K562 (cell line): ENCODE data around the gene SLC25A18. TPM values are rescaled to one million over a fixed set of nuclear protein-coding genes. Genes with fewer than 3 reads are reported as not detected.
A peak's percentile ranks its signal among the peaks of the same experiment; 100 is the strongest.

Source experiments
- AFF1 ChIP-seq, 2 experiments: fragments of 450-650 bp; IDR thresholded peaks; 2 replicates each; pipeline ENCODE4 v1.6.1; 2018; ENCODE audit warnings: mild to moderate bottlenecking in 2 of 2, low read depth in 1 of 2; ENCODE audit not compliant: partially characterized antibody in 2 of 2
- AFF4 ChIP-seq: sonication (generic); formaldehyde crosslinking; IDR thresholded peaks from 2 replicates; pipeline ENCODE4 v1.8.0; 2023; ENCODE audit warnings: mild to moderate bottlenecking, missing genetic modification reagents
- ERF ChIP-seq: fragments of 450-650 bp; formaldehyde crosslinking; IDR thresholded peaks from 2 replicates; pipeline ENCODE4 v1.4.0; 2020; ENCODE audit warnings: mild to moderate bottlenecking, mixed read lengths
- EWSR1 ChIP-seq: fragments of 450-650 bp; IDR thresholded peaks from 2 replicates; pipeline ENCODE4 v1.6.1; 2018; ENCODE audit warnings: borderline replicate concordance, mild to moderate bottlenecking, low read depth, moderate library complexity; ENCODE audit not compliant: partially characterized antibody
- KDM4B ChIP-seq, 2 experiments: fragments of 450-650 bp in 1 of 2; sonication (generic) in 1 of 2; IDR thresholded peaks; 2 replicates each; pipeline ENCODE4 v1.6.1; 2016 to 2017; ENCODE audit warnings: borderline replicate concordance in 2 of 2, antibody characterized with exemption in 1 of 2, low read depth in 1 of 2, mild to moderate bottlenecking in 1 of 2
- MAFG ChIP-seq: fragments of 450-650 bp; conservative IDR thresholded peaks from 2 replicates; pipeline ENCODE4 v1.6.1; 2016; ENCODE audit warnings: missing genetic modification characterization, missing compliant biosample characterization
- MEF2A ChIP-seq: IDR thresholded peaks from 2 replicates; pipeline ENCODE4 v1.6.1; 2011; ENCODE audit warnings: low read depth, mild to moderate bottlenecking, low read length, moderate library complexity; ENCODE audit not compliant: control insufficient read depth
- MLX ChIP-seq, 2 experiments: fragments of 450-650 bp in 1 of 2; sonication (generic) in 1 of 2; formaldehyde crosslinking; conservative IDR thresholded peaks; 2 replicates each; pipeline versions ENCODE4 v1.4.0 to v1.8.1; 2020 to 2022; ENCODE audit warnings: mild to moderate bottlenecking in 1 of 2, missing genetic modification reagents in 1 of 2
- MXD1 ChIP-seq: fragments of 250-450 bp; sonication (Bioruptor Pico); IDR thresholded peaks from 2 replicates; pipeline ENCODE4 v1.8.0; 2021; ENCODE audit warnings: borderline replicate concordance, mild to moderate bottlenecking, moderate library complexity; ENCODE audit not compliant: poor library complexity, severe bottlenecking
- NCOA1 ChIP-seq: fragments of 450-650 bp; IDR thresholded peaks from 2 replicates; pipeline ENCODE4 v1.6.1; 2016; ENCODE audit warnings: low read depth
- PATZ1 ChIP-seq: fragments of 250-450 bp; sonication (Bioruptor Pico); IDR thresholded peaks from 2 replicates; pipeline ENCODE4 v1.5.0; 2020; ENCODE audit warnings: mild to moderate bottlenecking, borderline replicate concordance
- PHB2 ChIP-seq: fragments of 450-650 bp; IDR thresholded peaks from 2 replicates; pipeline ENCODE4 v1.6.1; 2017; ENCODE audit warnings: low read depth
- PRPF4 ChIP-seq: fragments of 200-400 bp; formaldehyde crosslinking; IDR thresholded peaks from one replicate; pipeline ENCODE4 v1.6.1; 2017; ENCODE audit warnings: low read length, low read depth, mild to moderate bottlenecking; ENCODE audit not compliant: insufficient read depth, poor library complexity, severe bottlenecking
- SMAD1 ChIP-seq: fragments of 150-350 bp; IDR thresholded peaks from 2 replicates; pipeline ENCODE4 v1.6.1; 2014; ENCODE audit warnings: low read length, low read depth; ENCODE audit not compliant: partially characterized antibody
- ZBED1 ChIP-seq: IDR thresholded peaks from 2 replicates; pipeline ENCODE4 v1.6.1; 2014
- ZBTB1 ChIP-seq: sonication (generic); formaldehyde crosslinking; IDR thresholded peaks from 2 replicates; pipeline ENCODE4 v1.8.1; 2023; ENCODE audit warnings: missing genetic modification reagents, low read depth, mild to moderate bottlenecking, borderline replicate concordance
- polyA plus RNA-seq, 8 experiments: library from polyadenylated mRNA; depleted of rRNA in 4 of 8; stranded (reverse) in 5 of 8; unstranded in 3 of 8; fragments of >200 nt; fragmentation: Nextera tagmentation in 2 of 8; fragmentation: Illumina TruSeq in 1 of 8; extraction: Ambion mirVana in 2 of 8; extraction: Trizol in 1 of 8; gene quantifications; 2 replicates each; pipeline versions ENCODE4 v1.2.1 to v1.2.3, GENCODE V29; 2011 to 2014; ENCODE audit warnings: inconsistent platforms in 1 of 8, missing spikeins in 1 of 8
- total RNA-seq, 7 experiments: library from RNA; depleted of rRNA in 6 of 7; stranded (reverse); fragments of >200 nt in 6 of 7; fragmentation: Illumina TruSeq in 2 of 7; extraction: Trizol in 2 of 7; gene quantifications; 2 replicates each; pipeline versions ENCODE4 v1.2.1 to v1.2.3, GENCODE V29; 2011 to 2021; ENCODE audit warnings: low replicate concordance in 1 of 7

The SLC25A18 gene
- total and polyA plus RNA-seq, 9 of the 15 experiments (the other 6 are each of a cell fraction or from before 2014, with no cell fraction given) = 0.04 TPM; not detected in 8

- TF ChIP-seq AFF1 (IDR thresholded peaks at IDR 0.05; ENCODE audit: low read depth in 1 of 2, partially characterized antibody in 2 of 2) (peak in 1 of 2 experiments; percentile 91), MAFG (tag) (0 out of 2 replicates have a peak, but pooled peaks have one; percentile 12), PHB2 (no peak), EWSR1 (no peak), MEF2A (no peak), ZBED1 (peak; percentile 72; the same call in 1 of the 2 replicates), MLX (CRISPR knock-in tag; conservative IDR thresholded peaks at IDR 0.05) (0 out of 4 replicates have a peak, but pooled peaks of 1 of the 2 experiments have one; percentile 10), ERF (CRISPR knock-in tag) (no peak), SMAD1 (no peak), KDM4B (IDR thresholded peaks at IDR 0.05; ENCODE audit: borderline replicate concordance in 2 of 2, low read depth in 1 of 2) (no peak), ZBTB1 (no peak; the same call in 1 of the 2 replicates), PATZ1 (no peak), NCOA1 (no peak), AFF4 (CRISPR knock-in tag) (no peak), PRPF4 (no peak), MXD1 (CRISPR knock-in tag) (no peak)
Observed at GRCh38 chr22:17638182-17638431, 74.8 kb downstream of the SLC25A18 start (continued).
